Fibroblast of lung (primary cell): ENCODE measurements around the gene GUCA1A.

Experiments used
- CTCF ChIP-seq, 2 donors: IDR thresholded peaks in 1 of 2; conservative IDR thresholded peaks in 1 of 2; 1 replicate in 1 of 2; 2 replicates in 1 of 2; pipeline ENCODE4 v1.5.1; 2011 to 2012; ENCODE audit warnings: low read length in 2 of 2, control low read depth in 1 of 2, inconsistent platforms in 1 of 2, low read depth in 1 of 2, mild to moderate bottlenecking in 1 of 2
- EZH2 ChIP-seq: IDR thresholded peaks from 2 replicates; pipeline ENCODE4 v1.5.1; 2012; ENCODE audit warnings: low read length, control low read depth, mild to moderate bottlenecking; ENCODE audit errors: missing control alignments

DNA sequence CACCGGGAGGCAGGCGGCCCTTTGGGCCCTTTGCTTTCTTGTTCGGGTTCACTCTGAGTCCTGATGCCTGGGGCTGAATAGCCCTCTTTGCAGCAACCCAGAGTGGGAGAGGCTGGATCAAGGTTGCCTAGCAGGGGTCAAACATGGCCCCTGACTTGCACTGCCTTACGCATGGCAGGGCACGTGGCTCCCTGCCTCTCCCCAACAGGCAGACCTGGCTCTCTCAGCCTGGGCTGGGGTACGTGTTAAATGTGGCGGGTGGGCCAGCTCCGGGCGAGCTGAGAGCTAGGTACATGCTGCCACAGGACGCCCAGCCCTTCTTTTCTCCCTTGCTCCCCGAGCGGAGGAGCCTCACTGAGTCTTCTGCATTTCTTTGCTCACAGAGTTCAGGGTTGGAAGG lies 38.0 kb upstream of the GUCA1A start:
- TF ChIP-seq CTCF (conservative IDR thresholded peaks at IDR 0.05 in 1 of 2, IDR thresholded peaks at IDR 0.05 in 1 of 2; ENCODE audit: low read depth in 1 of 2, low read length in 2 of 2), result no peak
- no peak for TF ChIP-seq EZH2
